K562 (cell line): ENCODE measurements around the gene SOCS7. TPM values are rescaled to one million over a fixed set of nuclear protein-coding genes. Genes with fewer than 3 reads are reported as not detected.

ENCODE experiments used
- BHLHE40 ChIP-seq: IDR thresholded peaks from 2 replicates; pipeline ENCODE4 v1.6.1; 2011; ENCODE audit warnings: low read length, improper control_type of control experiment
- CHCHD3 ChIP-seq: fragments of 250-450 bp; sonication (Bioruptor Pico); IDR thresholded peaks from 2 replicates; pipeline ENCODE4 v2.1.2; 2022; ENCODE audit warnings: mild to moderate bottlenecking
- DMBX1 ChIP-seq: fragments of 250-450 bp; sonication (Bioruptor Pico); IDR thresholded peaks from 2 replicates; pipeline ENCODE4 v1.8.0; 2022; ENCODE audit warnings: inconsistent platforms, mild to moderate bottlenecking, moderate library complexity, borderline replicate concordance
- PHTF2 ChIP-seq: fragments of 250-450 bp; sonication (Bioruptor Pico); IDR thresholded peaks from 2 replicates; pipeline ENCODE4 v1.5.0; 2021; ENCODE audit warnings: mild to moderate bottlenecking
- POLR2AphosphoS5 ChIP-seq: IDR thresholded peaks from 2 replicates; pipeline ENCODE4 v1.6.1; 2011; ENCODE audit warnings: mild to moderate bottlenecking, low read depth, low read length, moderate library complexity; ENCODE audit not compliant: control insufficient read depth, insufficient read depth
- RNF2 ChIP-seq: sonication (generic); IDR thresholded peaks from 2 replicates; pipeline ENCODE4 v1.6.1; 2016
- SIN3A ChIP-seq, 2 experiments: fragments of 150-350 bp in 1 of 2; IDR thresholded peaks; 2 replicates each; pipeline ENCODE4 v1.6.1; 2011 to 2016; ENCODE audit warnings: borderline replicate concordance in 2 of 2, low read depth in 2 of 2, low read length in 2 of 2, mild to moderate bottlenecking in 2 of 2, moderate library complexity in 2 of 2; ENCODE audit not compliant: control insufficient read depth in 1 of 2
- XRCC5 ChIP-seq: fragments of 200-400 bp; formaldehyde crosslinking; IDR thresholded peaks from 2 replicates; pipeline ENCODE4 v1.6.1; 2017; ENCODE audit warnings: low read depth, mild to moderate bottlenecking, low read length
- ZC3H11A ChIP-seq: IDR thresholded peaks from 2 replicates; pipeline ENCODE4 v1.6.1; 2012; ENCODE audit warnings: low read depth, low read length, improper control_type of control experiment
- ZNF445 ChIP-seq: fragments of 250-450 bp; sonication (Bioruptor Pico); IDR thresholded peaks from 2 replicates; pipeline ENCODE4 v1.4.0; 2020; ENCODE audit warnings: low read depth, mild to moderate bottlenecking, moderate library complexity
- ZNF707 ChIP-seq: fragments of 250-450 bp; sonication (Bioruptor Pico); conservative IDR thresholded peaks from 2 replicates; pipeline ENCODE4 v1.8.0; 2022; ENCODE audit warnings: inconsistent platforms, mild to moderate bottlenecking, moderate library complexity
- polyA plus RNA-seq, 8 experiments: library from polyadenylated mRNA; depleted of rRNA in 4 of 8; stranded (reverse) in 5 of 8; unstranded in 3 of 8; fragments of >200 nt; fragmentation: Nextera tagmentation in 2 of 8; fragmentation: Illumina TruSeq in 1 of 8; extraction: Ambion mirVana in 2 of 8; extraction: Trizol in 1 of 8; gene quantifications; 2 replicates each; pipeline versions ENCODE4 v1.2.1 to v1.2.3, GENCODE V29; 2011 to 2014; ENCODE audit warnings: inconsistent platforms in 1 of 8, missing spikeins in 1 of 8
- total RNA-seq, 7 experiments: library from RNA; depleted of rRNA in 6 of 7; stranded (reverse); fragments of >200 nt in 6 of 7; fragmentation: Illumina TruSeq in 2 of 7; extraction: Trizol in 2 of 7; gene quantifications; 2 replicates each; pipeline versions ENCODE4 v1.2.1 to v1.2.3, GENCODE V29; 2011 to 2021; ENCODE audit warnings: low replicate concordance in 1 of 7
- TF ChIP-seq, protein P1 (sequence below): fragments of 250-450 bp; sonication (Bioruptor Pico); IDR thresholded peaks from 2 replicates; pipeline ENCODE4 v1.8.0; 2022; ENCODE audit warnings: inconsistent platforms
- TF ChIP-seq, protein P2 (sequence below): conservative IDR thresholded peaks from 2 replicates; pipeline ENCODE4 v1.6.1; 2011; ENCODE audit warnings: low read depth, mild to moderate bottlenecking, low read length; ENCODE audit not compliant: control insufficient read depth
- TF ChIP-seq, protein P3 (sequence below): fragments of 250-450 bp; sonication (Bioruptor Pico); IDR thresholded peaks from 2 replicates; pipeline ENCODE4 v1.4.0; 2020; ENCODE audit warnings: borderline replicate concordance
- TF ChIP-seq, protein P4 (sequence below), 2 experiments: fragments of 450-650 bp; IDR thresholded peaks; 2 replicates each; pipeline ENCODE4 v1.6.1; 2018; ENCODE audit warnings: mild to moderate bottlenecking in 2 of 2, low read depth in 1 of 2; ENCODE audit not compliant: partially characterized antibody in 2 of 2
- TF ChIP-seq, protein P5 (sequence below): sonication (generic); formaldehyde crosslinking; IDR thresholded peaks from 2 replicates; pipeline ENCODE4 v1.8.1; 2022; ENCODE audit warnings: missing genetic modification reagents

The SOCS7 gene
- total and polyA plus RNA-seq, 9 of the 15 experiments (the other 6 are each of a cell fraction or from before 2014, with no cell fraction given) = 0.94 to 14.5 (median 8.2) TPM

DNA sequence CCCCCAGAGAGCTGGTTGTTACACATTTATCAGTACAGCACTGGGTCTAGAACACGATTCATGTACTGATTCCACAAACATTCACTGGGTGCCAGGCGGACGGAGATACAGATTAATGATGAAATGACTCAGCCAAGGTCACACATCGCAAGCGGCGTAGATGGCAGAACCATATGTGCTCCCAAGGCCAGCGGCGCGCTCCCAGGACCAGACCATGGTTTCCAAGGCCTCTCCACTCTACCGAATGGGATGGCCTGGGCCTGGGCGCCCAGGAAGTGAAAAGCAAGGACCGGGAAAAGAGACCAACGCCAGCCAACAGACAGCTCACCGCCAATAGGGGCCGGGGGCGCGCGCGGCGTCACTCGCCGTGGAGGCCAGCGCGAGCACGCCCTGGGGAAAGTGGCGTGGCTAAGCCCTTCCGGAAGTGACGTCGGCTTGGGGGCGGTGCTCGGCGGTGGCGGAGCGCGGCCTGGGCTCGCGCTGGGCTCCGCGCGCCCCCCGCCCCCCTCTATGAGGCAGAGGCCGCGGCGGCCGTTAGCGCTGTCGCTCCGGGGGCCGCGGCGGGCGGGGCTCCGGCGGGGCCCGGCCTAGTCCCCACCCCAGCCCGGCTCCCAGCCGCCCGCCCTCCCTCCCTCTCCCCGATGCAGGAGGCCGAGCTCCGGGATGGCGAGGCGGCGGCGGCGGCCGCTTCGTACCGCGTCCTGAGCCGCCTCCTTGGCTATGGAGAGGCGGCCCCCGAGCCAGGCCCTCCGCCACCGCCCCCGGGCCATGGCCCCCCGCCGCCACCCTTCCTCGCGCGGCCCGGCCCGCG lies at the start of gene SOCS7 (continued):
- TF ChIP-seq, protein P1, sequence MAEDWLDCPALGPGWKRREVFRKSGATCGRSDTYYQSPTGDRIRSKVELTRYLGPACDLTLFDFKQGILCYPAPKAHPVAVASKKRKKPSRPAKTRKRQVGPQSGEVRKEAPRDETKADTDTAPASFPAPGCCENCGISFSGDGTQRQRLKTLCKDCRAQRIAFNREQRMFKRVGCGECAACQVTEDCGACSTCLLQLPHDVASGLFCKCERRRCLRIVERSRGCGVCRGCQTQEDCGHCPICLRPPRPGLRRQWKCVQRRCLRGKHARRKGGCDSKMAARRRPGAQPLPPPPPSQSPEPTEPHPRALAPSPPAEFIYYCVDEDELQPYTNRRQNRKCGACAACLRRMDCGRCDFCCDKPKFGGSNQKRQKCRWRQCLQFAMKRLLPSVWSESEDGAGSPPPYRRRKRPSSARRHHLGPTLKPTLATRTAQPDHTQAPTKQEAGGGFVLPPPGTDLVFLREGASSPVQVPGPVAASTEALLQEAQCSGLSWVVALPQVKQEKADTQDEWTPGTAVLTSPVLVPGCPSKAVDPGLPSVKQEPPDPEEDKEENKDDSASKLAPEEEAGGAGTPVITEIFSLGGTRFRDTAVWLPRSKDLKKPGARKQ (CRISPR knock-in tag) = no peak
- TF ChIP-seq PHTF2 (CRISPR knock-in tag) = no peak
- TF ChIP-seq RNF2 = 0 out of 2 replicates have a peak, but pooled peaks have one; percentile 25
- peak in 1 of 2 experiments; percentile 49; a peak in 1 of 4 replicates for TF ChIP-seq SIN3A (IDR thresholded peaks at IDR 0.05; ENCODE audit: borderline replicate concordance in 2 of 2, control insufficient read depth in 1 of 2, low read depth in 2 of 2, low read length in 2 of 2)
- 0 out of 2 replicates have a peak, but pooled peaks have one; percentile 70 for TF ChIP-seq DMBX1
- TF ChIP-seq, protein P2, sequence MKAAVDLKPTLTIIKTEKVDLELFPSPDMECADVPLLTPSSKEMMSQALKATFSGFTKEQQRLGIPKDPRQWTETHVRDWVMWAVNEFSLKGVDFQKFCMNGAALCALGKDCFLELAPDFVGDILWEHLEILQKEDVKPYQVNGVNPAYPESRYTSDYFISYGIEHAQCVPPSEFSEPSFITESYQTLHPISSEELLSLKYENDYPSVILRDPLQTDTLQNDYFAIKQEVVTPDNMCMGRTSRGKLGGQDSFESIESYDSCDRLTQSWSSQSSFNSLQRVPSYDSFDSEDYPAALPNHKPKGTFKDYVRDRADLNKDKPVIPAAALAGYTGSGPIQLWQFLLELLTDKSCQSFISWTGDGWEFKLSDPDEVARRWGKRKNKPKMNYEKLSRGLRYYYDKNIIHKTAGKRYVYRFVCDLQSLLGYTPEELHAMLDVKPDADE = 0 out of 2 replicates have a peak, but pooled peaks have one; percentile 29
- no peak for TF ChIP-seq ZNF445 (CRISPR knock-in tag)
- TF ChIP-seq BHLHE40 = peak; percentile 28; the same call in 1 of the 2 replicates
- no peak for TF ChIP-seq ZNF707 (CRISPR knock-in tag)
- TF ChIP-seq POLR2AphosphoS5 = peak; percentile 66
- TF ChIP-seq, protein P3, sequence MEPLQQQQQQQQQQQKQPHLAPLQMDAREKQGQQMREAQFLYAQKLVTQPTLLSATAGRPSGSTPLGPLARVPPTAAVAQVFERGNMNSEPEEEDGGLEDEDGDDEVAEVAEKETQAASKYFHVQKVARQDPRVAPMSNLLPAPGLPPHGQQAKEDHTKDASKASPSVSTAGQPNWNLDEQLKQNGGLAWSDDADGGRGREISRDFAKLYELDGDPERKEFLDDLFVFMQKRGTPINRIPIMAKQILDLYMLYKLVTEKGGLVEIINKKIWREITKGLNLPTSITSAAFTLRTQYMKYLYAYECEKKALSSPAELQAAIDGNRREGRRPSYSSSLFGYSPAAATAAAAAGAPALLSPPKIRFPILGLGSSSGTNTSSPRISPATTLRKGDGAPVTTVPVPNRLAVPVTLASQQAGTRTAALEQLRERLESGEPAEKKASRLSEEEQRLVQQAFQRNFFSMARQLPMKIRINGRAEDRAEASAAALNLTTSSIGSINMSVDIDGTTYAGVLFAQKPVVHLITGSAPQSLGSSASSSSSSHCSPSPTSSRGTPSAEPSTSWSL = no peak
- TF ChIP-seq CHCHD3 (CRISPR knock-in tag) = no peak
- no peak for TF ChIP-seq XRCC5
- TF ChIP-seq ZC3H11A = no peak
- TF ChIP-seq, protein P4, sequence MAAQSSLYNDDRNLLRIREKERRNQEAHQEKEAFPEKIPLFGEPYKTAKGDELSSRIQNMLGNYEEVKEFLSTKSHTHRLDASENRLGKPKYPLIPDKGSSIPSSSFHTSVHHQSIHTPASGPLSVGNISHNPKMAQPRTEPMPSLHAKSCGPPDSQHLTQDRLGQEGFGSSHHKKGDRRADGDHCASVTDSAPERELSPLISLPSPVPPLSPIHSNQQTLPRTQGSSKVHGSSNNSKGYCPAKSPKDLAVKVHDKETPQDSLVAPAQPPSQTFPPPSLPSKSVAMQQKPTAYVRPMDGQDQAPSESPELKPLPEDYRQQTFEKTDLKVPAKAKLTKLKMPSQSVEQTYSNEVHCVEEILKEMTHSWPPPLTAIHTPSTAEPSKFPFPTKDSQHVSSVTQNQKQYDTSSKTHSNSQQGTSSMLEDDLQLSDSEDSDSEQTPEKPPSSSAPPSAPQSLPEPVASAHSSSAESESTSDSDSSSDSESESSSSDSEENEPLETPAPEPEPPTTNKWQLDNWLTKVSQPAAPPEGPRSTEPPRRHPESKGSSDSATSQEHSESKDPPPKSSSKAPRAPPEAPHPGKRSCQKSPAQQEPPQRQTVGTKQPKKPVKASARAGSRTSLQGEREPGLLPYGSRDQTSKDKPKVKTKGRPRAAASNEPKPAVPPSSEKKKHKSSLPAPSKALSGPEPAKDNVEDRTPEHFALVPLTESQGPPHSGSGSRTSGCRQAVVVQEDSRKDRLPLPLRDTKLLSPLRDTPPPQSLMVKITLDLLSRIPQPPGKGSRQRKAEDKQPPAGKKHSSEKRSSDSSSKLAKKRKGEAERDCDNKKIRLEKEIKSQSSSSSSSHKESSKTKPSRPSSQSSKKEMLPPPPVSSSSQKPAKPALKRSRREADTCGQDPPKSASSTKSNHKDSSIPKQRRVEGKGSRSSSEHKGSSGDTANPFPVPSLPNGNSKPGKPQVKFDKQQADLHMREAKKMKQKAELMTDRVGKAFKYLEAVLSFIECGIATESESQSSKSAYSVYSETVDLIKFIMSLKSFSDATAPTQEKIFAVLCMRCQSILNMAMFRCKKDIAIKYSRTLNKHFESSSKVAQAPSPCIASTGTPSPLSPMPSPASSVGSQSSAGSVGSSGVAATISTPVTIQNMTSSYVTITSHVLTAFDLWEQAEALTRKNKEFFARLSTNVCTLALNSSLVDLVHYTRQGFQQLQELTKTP (IDR thresholded peaks at IDR 0.05; ENCODE audit: low read depth in 1 of 2, partially characterized antibody in 2 of 2) = peak in 1 of 2 experiments; percentile 47
- TF ChIP-seq, protein P5, sequence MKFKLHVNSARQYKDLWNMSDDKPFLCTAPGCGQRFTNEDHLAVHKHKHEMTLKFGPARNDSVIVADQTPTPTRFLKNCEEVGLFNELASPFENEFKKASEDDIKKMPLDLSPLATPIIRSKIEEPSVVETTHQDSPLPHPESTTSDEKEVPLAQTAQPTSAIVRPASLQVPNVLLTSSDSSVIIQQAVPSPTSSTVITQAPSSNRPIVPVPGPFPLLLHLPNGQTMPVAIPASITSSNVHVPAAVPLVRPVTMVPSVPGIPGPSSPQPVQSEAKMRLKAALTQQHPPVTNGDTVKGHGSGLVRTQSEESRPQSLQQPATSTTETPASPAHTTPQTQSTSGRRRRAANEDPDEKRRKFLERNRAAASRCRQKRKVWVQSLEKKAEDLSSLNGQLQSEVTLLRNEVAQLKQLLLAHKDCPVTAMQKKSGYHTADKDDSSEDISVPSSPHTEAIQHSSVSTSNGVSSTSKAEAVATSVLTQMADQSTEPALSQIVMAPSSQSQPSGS (CRISPR knock-in tag) = no peak
